PC-9 (cell line): Measurements from ENCODE around the gene HOXB13. TPM values are rescaled to one million over a fixed set of nuclear protein-coding genes. Genes with fewer than 3 reads are reported as not detected.

Source experiments
- BruUV-seq: library from RNA; stranded (reverse); fragments of 400-500 nt; replicated peaks from 2 replicates; lab custom pipeline; 2021; lab: Mats Ljungman, UMichigan
- CTCF ChIA-PET: fragments of 300-600 bp; sonication (Branson Sonifier 250); formaldehyde crosslinking; loops from one replicate; lab custom pipeline; 2022; ENCODE audit warnings: antibody characterized with exemption; lab: Charles Lee
- POLR2A ChIA-PET: fragments of 300-600 bp; sonication (Branson Sonifier 250); formaldehyde crosslinking; loops from one replicate; lab custom pipeline; 2022; ENCODE audit warnings: antibody characterized with exemption; ENCODE audit not compliant: unreplicated experiment; lab: Charles Lee
- DNase-seq, 2 experiments: peaks; one replicate each; pipeline versions ENCODE4 v3.0.0 to v3.0.0-alpha.2; 2015 to 2022; ENCODE audit warnings: mixed read lengths in 1 of 2
- H2AFZ ChIP-seq: fragments of 200-600 bp; sonication (generic); 2 replicates; pipeline ENCODE4 v1.8.1; 2017; ENCODE audit warnings: antibody characterized with exemption
- H3F3A ChIP-seq: fragments of 200-600 bp; sonication (generic); 2 replicates; pipeline ENCODE4 v1.8.1; 2017; ENCODE audit warnings: antibody characterized with exemption, mild to moderate bottlenecking, low read depth; ENCODE audit not compliant: insufficient read depth
- H3K27ac ChIP-seq: fragments of 200-600 bp; sonication (generic); 2 replicates; pipeline ENCODE4 v1.6.1; 2016; ENCODE audit warnings: mixed run types
- H3K27me3 ChIP-seq: fragments of 200-600 bp; sonication (generic); 2 replicates; pipeline ENCODE4 v1.6.1; 2016; ENCODE audit warnings: low read depth, mixed run types; ENCODE audit not compliant: insufficient read depth
- H3K36me3 ChIP-seq: fragments of 200-600 bp; sonication (generic); 2 replicates; pipeline ENCODE4 v1.6.1; 2016; ENCODE audit warnings: low read depth, mixed run types
- H3K4me1 ChIP-seq: fragments of 200-600 bp; sonication (generic); replicated peaks from 2 replicates; pipeline ENCODE4 v1.6.1; 2016; ENCODE audit warnings: mixed run types; ENCODE audit not compliant: insufficient read depth
- H3K4me2 ChIP-seq: fragments of 200-600 bp; sonication (generic); 2 replicates; pipeline ENCODE4 v1.6.1; 2017; ENCODE audit warnings: mixed run types
- H3K4me3 ChIP-seq: fragments of 200-600 bp; sonication (generic); 2 replicates; pipeline ENCODE4 v1.6.1; 2016; ENCODE audit warnings: mixed run types
- H3K79me2 ChIP-seq: fragments of 200-600 bp; sonication (generic); 2 replicates; pipeline ENCODE4 v1.6.1; 2017; ENCODE audit warnings: low read depth, mixed run types
- H3K9me2 ChIP-seq: fragments of 200-600 bp; sonication (generic); 2 replicates; pipeline ENCODE4 v1.8.1; 2017; ENCODE audit warnings: mild to moderate bottlenecking; ENCODE audit not compliant: insufficient read depth
- H3K9me3 ChIP-seq: fragments of 200-600 bp; sonication (generic); 2 replicates; pipeline ENCODE4 v1.8.1; 2016; ENCODE audit warnings: low read depth; ENCODE audit not compliant: insufficient read depth
- H4K20me1 ChIP-seq: fragments of 200-600 bp; sonication (generic); 2 replicates; pipeline ENCODE4 v1.8.1; 2017; ENCODE audit not compliant: insufficient read depth
- EZH2 ChIP-seq: fragments of 200-600 bp; sonication (generic); IDR thresholded peaks from 2 replicates; pipeline ENCODE4 v1.8.0; 2017; ENCODE audit warnings: antibody characterized with exemption, low read depth
- intact Hi-C: fragments of 100-400 bp; cut with micrococcal nuclease; formaldehyde crosslinking; loops from one replicate; pipeline ENCODE4 v1.10.0; 2022; ENCODE audit not compliant: unreplicated experiment
- total RNA-seq: library from RNA; stranded (reverse); gene quantifications from 2 replicates; pipeline ENCODE4 v1.2.3, GENCODE V29; 2021
- TF ChIP-seq, protein P1 (sequence below): fragments of 200-600 bp; sonication (generic); conservative IDR thresholded peaks from 2 replicates; pipeline ENCODE4 v1.6.1; 2017; ENCODE audit warnings: mixed run types, antibody characterized with exemption, mild to moderate bottlenecking, moderate library complexity

The HOXB13 gene
- total RNA-seq, 1 experiment from 2014 or later = not detected

- Histone ChIP-seq H3K79me2 (no peaks in the 10 kb centered on the region), H3K9me2 (no peaks in the 10 kb centered on the region), H3K4me3 (no peak overlapping the region), H3F3A (no peaks in the 10 kb centered on the region), H3K36me3 (no peaks in the 10 kb centered on the region), H2AFZ (no peak overlapping the region), H3K27ac (no peak overlapping the region), H3K9me3 (no peaks in the 10 kb centered on the region), H3K4me1 (no peaks in the 10 kb centered on the region), H3K27me3 (peaks cover 43% of the 10 kb centered on the region), H3K4me2 (no peak overlapping the region), H4K20me1 (no peaks in the 10 kb centered on the region)
- DNase-seq = no peak
- intact Hi-C loops = no loop called here
- no peak for TF ChIP-seq EZH2
- TF ChIP-seq, protein P1, sequence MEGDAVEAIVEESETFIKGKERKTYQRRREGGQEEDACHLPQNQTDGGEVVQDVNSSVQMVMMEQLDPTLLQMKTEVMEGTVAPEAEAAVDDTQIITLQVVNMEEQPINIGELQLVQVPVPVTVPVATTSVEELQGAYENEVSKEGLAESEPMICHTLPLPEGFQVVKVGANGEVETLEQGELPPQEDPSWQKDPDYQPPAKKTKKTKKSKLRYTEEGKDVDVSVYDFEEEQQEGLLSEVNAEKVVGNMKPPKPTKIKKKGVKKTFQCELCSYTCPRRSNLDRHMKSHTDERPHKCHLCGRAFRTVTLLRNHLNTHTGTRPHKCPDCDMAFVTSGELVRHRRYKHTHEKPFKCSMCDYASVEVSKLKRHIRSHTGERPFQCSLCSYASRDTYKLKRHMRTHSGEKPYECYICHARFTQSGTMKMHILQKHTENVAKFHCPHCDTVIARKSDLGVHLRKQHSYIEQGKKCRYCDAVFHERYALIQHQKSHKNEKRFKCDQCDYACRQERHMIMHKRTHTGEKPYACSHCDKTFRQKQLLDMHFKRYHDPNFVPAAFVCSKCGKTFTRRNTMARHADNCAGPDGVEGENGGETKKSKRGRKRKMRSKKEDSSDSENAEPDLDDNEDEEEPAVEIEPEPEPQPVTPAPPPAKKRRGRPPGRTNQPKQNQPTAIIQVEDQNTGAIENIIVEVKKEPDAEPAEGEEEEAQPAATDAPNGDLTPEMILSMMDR = no peak
- ChIA-PET POLR2A (no interaction called here), CTCF (no interaction called here)
- BruUV-seq = no TSS peak
These were observed 7.5 kb downstream of the HOXB13 start for GRCh38 chr17:48721009-48721402.

- H3K36me3 ChIP-seq = no peaks in the 10 kb centered on the region
- H3K9me3 ChIP-seq = no peaks in the 10 kb centered on the region
- no peak for TF ChIP-seq EZH2
- TF ChIP-seq, protein P1 = no peak
- H2AFZ ChIP-seq = no peak overlapping the region
- no peaks in the 10 kb centered on the region for H3K79me2 ChIP-seq
- H3K9me2 ChIP-seq = no peaks in the 10 kb centered on the region
- no peak for DNase-seq
- no peaks in the 10 kb centered on the region for H3K4me1 ChIP-seq
- no peaks in the 10 kb centered on the region for H3F3A ChIP-seq
- ChIA-PET CTCF (no interaction called here), POLR2A (no interaction called here)
- H3K27ac ChIP-seq = no peak overlapping the region
- H3K4me2 ChIP-seq = no peak overlapping the region
- intact Hi-C loops = no loop called here
- H4K20me1 ChIP-seq = no peaks in the 10 kb centered on the region
- H3K27me3 ChIP-seq = peaks cover 37% of the 10 kb centered on the region
- no peak overlapping the region for H3K4me3 ChIP-seq
- BruUV-seq = no TSS peak
These were observed 8.1 kb downstream of the HOXB13 start for GRCh38 chr17:48720266-48721008.

- CTCF ChIA-PET = no interaction called here
- no peaks in the 10 kb centered on the region for H3K79me2 ChIP-seq
- H3K4me3 ChIP-seq = no peak overlapping the region
These were observed 8.8 kb downstream of the HOXB13 start for GRCh38 chr17:48719642-48720265.

More at GRCh38 chr17:48719642-48720265, 8.8 kb downstream of the HOXB13 start:
- no peaks in the 10 kb centered on the region for H3K4me1 ChIP-seq
- H3K27ac ChIP-seq = no peak overlapping the region
- no peaks in the 10 kb centered on the region for H3K9me2 ChIP-seq
- no peaks in the 10 kb centered on the region for H3K9me3 ChIP-seq
- POLR2A ChIA-PET = interaction anchor here (0.6 kb wide), 1 partner anchor 65 kb away, joined by 3 read pairs; no protein-coding TSS in a partner anchor
- H3K27me3 ChIP-seq = peaks cover 31% of the 10 kb centered on the region
- no peak overlapping the region for H3K4me2 ChIP-seq
- no peaks in the 10 kb centered on the region for H3F3A ChIP-seq
- BruUV-seq = no TSS peak
- no peak for TF ChIP-seq EZH2
- TF ChIP-seq, protein P1 = no peak
- no peaks in the 10 kb centered on the region for H3K36me3 ChIP-seq
- intact Hi-C loops = no loop called here
- H4K20me1 ChIP-seq = no peaks in the 10 kb centered on the region
- no peak for DNase-seq
- H2AFZ ChIP-seq = no peak overlapping the region
